K562 (cell line): ENCODE measurements around the gene ATP7B. TPM values are rescaled to one million over a fixed set of nuclear protein-coding genes. Genes with fewer than 3 reads are reported as not detected.
A peak's percentile ranks its signal among the peaks of the same experiment; 100 is the strongest.

ENCODE experiments used
- polyA plus RNA-seq, 8 experiments: library from polyadenylated mRNA; depleted of rRNA in 4 of 8; stranded (reverse) in 5 of 8; unstranded in 3 of 8; fragments of >200 nt; fragmentation: Nextera tagmentation in 2 of 8; fragmentation: Illumina TruSeq in 1 of 8; extraction: Ambion mirVana in 2 of 8; extraction: Trizol in 1 of 8; gene quantifications; 2 replicates each; pipeline versions ENCODE4 v1.2.1 to v1.2.3, GENCODE V29; 2011 to 2014; ENCODE audit warnings: inconsistent platforms in 1 of 8, missing spikeins in 1 of 8
- total RNA-seq, 7 experiments: library from RNA; depleted of rRNA in 6 of 7; stranded (reverse); fragments of >200 nt in 6 of 7; fragmentation: Illumina TruSeq in 2 of 7; extraction: Trizol in 2 of 7; gene quantifications; 2 replicates each; pipeline versions ENCODE4 v1.2.1 to v1.2.3, GENCODE V29; 2011 to 2021; ENCODE audit warnings: low replicate concordance in 1 of 7
- TF ChIP-seq, protein P1 (sequence below), 3 experiments: fragments of 200-800 bp in 1 of 3; fragments of 250-450 bp in 1 of 3; fragments of 450-650 bp in 1 of 3; sonication (Bioruptor Pico) in 1 of 3; sonication (Bioruptor generic) in 1 of 3; formaldehyde crosslinking in 1 of 3; IDR thresholded peaks; 2 replicates each; pipeline versions ENCODE4 v1.6.1 to v1.8.0; 2016 to 2022; ENCODE audit warnings: mild to moderate bottlenecking in 2 of 3, missing genetic modification characterization in 2 of 3, missing compliant biosample characterization in 1 of 3, moderate library complexity in 1 of 3
- TF ChIP-seq, protein P2 (sequence below): fragments of 450-650 bp; IDR thresholded peaks from 2 replicates; pipeline ENCODE4 v1.6.1; 2016; ENCODE audit warnings: mild to moderate bottlenecking, moderate library complexity
- TF ChIP-seq, protein P3 (sequence below): IDR thresholded peaks from 3 replicates; pipeline ENCODE4 v1.6.1; 2011; ENCODE audit warnings: borderline replicate concordance, mild to moderate bottlenecking, moderate library complexity; ENCODE audit not compliant: insufficient read length; ENCODE audit errors: extremely low read depth

The ATP7B gene
- total and polyA plus RNA-seq, 9 of the 15 experiments (the other 6 are each of a cell fraction or from before 2014, with no cell fraction given) = 1.1 to 20.4 (median 8.5) TPM

DNA sequence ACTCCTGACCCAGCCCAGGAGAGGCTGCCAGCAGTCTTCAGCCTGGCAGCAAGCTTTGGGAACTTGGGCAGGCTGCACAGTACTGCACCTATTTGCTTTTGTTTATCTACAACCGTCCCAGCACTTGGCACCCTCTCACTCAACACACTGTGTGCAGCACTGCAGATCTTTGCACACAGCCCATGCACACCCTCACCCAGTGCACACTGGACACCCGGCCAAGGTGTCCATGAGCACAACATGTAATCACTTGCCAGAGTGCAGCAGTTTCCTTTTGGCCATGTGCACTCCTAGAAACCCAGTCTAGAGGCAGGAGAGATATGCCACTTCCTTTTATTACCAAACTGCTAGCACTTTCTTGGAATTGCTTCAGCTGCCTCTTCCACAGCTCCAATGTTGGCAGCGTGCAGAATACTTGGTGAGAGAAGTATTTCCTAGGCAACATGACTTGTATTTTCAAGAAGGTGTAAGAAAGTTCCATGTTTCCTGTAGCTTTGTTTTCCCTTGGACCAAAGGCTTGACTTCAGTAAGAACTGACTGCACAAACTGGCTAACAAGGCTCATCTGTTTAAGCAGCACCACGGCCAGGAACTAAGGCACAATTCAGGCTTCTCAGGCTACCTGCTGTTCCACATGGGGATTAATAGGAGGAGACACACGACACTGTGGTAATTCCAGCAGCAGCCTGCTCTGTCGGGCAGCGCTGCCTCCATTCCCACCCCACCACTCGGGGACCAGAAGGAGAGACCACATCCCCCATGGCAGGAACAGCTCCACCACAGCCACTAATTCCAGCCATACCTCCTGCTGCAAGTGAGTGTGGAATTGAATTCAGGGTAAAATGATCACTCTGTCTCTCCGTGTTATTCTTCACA lies 15.3 kb downstream of the ATP7B start (continued):
- TF ChIP-seq, protein P1, sequence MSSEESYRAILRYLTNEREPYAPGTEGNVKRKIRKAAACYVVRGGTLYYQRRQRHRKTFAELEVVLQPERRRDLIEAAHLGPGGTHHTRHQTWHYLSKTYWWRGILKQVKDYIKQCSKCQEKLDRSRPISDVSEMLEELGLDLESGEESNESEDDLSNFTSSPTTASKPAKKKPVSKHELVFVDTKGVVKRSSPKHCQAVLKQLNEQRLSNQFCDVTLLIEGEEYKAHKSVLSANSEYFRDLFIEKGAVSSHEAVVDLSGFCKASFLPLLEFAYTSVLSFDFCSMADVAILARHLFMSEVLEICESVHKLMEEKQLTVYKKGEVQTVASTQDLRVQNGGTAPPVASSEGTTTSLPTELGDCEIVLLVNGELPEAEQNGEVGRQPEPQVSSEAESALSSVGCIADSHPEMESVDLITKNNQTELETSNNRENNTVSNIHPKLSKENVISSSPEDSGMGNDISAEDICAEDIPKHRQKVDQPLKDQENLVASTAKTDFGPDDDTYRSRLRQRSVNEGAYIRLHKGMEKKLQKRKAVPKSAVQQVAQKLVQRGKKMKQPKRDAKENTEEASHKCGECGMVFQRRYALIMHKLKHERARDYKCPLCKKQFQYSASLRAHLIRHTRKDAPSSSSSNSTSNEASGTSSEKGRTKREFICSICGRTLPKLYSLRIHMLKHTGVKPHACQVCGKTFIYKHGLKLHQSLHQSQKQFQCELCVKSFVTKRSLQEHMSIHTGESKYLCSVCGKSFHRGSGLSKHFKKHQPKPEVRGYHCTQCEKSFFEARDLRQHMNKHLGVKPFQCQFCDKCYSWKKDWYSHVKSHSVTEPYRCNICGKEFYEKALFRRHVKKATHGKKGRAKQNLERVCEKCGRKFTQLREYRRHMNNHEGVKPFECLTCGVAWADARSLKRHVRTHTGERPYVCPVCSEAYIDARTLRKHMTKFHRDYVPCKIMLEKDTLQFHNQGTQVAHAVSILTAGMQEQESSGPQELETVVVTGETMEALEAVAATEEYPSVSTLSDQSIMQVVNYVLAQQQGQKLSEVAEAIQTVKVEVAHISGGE (CRISPR knock-in tag; IDR thresholded peaks at IDR 0.05) = peak in 1 of 3 experiments; percentile 54; a peak in 1 of 6 replicates
- TF ChIP-seq, protein P2, sequence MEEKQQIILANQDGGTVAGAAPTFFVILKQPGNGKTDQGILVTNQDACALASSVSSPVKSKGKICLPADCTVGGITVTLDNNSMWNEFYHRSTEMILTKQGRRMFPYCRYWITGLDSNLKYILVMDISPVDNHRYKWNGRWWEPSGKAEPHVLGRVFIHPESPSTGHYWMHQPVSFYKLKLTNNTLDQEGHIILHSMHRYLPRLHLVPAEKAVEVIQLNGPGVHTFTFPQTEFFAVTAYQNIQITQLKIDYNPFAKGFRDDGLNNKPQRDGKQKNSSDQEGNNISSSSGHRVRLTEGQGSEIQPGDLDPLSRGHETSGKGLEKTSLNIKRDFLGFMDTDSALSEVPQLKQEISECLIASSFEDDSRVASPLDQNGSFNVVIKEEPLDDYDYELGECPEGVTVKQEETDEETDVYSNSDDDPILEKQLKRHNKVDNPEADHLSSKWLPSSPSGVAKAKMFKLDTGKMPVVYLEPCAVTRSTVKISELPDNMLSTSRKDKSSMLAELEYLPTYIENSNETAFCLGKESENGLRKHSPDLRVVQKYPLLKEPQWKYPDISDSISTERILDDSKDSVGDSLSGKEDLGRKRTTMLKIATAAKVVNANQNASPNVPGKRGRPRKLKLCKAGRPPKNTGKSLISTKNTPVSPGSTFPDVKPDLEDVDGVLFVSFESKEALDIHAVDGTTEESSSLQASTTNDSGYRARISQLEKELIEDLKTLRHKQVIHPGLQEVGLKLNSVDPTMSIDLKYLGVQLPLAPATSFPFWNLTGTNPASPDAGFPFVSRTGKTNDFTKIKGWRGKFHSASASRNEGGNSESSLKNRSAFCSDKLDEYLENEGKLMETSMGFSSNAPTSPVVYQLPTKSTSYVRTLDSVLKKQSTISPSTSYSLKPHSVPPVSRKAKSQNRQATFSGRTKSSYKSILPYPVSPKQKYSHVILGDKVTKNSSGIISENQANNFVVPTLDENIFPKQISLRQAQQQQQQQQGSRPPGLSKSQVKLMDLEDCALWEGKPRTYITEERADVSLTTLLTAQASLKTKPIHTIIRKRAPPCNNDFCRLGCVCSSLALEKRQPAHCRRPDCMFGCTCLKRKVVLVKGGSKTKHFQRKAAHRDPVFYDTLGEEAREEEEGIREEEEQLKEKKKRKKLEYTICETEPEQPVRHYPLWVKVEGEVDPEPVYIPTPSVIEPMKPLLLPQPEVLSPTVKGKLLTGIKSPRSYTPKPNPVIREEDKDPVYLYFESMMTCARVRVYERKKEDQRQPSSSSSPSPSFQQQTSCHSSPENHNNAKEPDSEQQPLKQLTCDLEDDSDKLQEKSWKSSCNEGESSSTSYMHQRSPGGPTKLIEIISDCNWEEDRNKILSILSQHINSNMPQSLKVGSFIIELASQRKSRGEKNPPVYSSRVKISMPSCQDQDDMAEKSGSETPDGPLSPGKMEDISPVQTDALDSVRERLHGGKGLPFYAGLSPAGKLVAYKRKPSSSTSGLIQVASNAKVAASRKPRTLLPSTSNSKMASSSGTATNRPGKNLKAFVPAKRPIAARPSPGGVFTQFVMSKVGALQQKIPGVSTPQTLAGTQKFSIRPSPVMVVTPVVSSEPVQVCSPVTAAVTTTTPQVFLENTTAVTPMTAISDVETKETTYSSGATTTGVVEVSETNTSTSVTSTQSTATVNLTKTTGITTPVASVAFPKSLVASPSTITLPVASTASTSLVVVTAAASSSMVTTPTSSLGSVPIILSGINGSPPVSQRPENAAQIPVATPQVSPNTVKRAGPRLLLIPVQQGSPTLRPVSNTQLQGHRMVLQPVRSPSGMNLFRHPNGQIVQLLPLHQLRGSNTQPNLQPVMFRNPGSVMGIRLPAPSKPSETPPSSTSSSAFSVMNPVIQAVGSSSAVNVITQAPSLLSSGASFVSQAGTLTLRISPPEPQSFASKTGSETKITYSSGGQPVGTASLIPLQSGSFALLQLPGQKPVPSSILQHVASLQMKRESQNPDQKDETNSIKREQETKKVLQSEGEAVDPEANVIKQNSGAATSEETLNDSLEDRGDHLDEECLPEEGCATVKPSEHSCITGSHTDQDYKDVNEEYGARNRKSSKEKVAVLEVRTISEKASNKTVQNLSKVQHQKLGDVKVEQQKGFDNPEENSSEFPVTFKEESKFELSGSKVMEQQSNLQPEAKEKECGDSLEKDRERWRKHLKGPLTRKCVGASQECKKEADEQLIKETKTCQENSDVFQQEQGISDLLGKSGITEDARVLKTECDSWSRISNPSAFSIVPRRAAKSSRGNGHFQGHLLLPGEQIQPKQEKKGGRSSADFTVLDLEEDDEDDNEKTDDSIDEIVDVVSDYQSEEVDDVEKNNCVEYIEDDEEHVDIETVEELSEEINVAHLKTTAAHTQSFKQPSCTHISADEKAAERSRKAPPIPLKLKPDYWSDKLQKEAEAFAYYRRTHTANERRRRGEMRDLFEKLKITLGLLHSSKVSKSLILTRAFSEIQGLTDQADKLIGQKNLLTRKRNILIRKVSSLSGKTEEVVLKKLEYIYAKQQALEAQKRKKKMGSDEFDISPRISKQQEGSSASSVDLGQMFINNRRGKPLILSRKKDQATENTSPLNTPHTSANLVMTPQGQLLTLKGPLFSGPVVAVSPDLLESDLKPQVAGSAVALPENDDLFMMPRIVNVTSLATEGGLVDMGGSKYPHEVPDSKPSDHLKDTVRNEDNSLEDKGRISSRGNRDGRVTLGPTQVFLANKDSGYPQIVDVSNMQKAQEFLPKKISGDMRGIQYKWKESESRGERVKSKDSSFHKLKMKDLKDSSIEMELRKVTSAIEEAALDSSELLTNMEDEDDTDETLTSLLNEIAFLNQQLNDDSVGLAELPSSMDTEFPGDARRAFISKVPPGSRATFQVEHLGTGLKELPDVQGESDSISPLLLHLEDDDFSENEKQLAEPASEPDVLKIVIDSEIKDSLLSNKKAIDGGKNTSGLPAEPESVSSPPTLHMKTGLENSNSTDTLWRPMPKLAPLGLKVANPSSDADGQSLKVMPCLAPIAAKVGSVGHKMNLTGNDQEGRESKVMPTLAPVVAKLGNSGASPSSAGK = no peak
- TF ChIP-seq, protein P3, sequence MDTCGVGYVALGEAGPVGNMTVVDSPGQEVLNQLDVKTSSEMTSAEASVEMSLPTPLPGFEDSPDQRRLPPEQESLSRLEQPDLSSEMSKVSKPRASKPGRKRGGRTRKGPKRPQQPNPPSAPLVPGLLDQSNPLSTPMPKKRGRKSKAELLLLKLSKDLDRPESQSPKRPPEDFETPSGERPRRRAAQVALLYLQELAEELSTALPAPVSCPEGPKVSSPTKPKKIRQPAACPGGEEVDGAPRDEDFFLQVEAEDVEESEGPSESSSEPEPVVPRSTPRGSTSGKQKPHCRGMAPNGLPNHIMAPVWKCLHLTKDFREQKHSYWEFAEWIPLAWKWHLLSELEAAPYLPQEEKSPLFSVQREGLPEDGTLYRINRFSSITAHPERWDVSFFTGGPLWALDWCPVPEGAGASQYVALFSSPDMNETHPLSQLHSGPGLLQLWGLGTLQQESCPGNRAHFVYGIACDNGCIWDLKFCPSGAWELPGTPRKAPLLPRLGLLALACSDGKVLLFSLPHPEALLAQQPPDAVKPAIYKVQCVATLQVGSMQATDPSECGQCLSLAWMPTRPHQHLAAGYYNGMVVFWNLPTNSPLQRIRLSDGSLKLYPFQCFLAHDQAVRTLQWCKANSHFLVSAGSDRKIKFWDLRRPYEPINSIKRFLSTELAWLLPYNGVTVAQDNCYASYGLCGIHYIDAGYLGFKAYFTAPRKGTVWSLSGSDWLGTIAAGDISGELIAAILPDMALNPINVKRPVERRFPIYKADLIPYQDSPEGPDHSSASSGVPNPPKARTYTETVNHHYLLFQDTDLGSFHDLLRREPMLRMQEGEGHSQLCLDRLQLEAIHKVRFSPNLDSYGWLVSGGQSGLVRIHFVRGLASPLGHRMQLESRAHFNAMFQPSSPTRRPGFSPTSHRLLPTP = no peak
